Medulla oblongata (tissue), 1 donor: ENCODE data around the gene SAFB2.
A peak's percentile ranks its signal among the peaks of the same experiment; 100 is the strongest.

ENCODE experiments used
- DNase-seq: peaks from one replicate; pipeline ENCODE4 v3.0.0-alpha.2; 2015; ENCODE audit errors: extremely low spot score

The SAFB2 gene

GRCh38 chr19:5607318-5608275, 15.0 kb downstream of the SAFB2 start:
- no peak for DNase-seq

- no peak for DNase-seq
Observed at GRCh38 chr19:5605362-5605761, 17.2 kb downstream of the SAFB2 start.

GRCh38 chr19:5603626-5604025, 18.9 kb downstream of the SAFB2 start:
- DNase-seq, result no peak

- no peak for DNase-seq
Observed at GRCh38 chr19:5600797-5601196, 21.8 kb downstream of the SAFB2 start.

GRCh38 chr19:5595745-5596144, 26.8 kb downstream of the SAFB2 start:
- no peak for DNase-seq

GRCh38 chr19:5595129-5595528, 27.4 kb downstream of the SAFB2 start:
- DNase-seq, result no peak

- no peak for DNase-seq
Observed at GRCh38 chr19:5594521-5594950, 28.0 kb downstream of the SAFB2 start.

- no peak for DNase-seq
Observed at GRCh38 chr19:5593343-5594255, 29.0 kb downstream of the SAFB2 start.

- DNase-seq, result no peak
Observed at GRCh38 chr19:5592531-5593342, 29.8 kb downstream of the SAFB2 start.

GRCh38 chr19:5591476-5591875, 31.1 kb downstream of the SAFB2 start:
- DNase-seq, result no peak

GRCh38 chr19:5590865-5591154, 31.8 kb downstream of the SAFB2 start:
- DNase-seq, result no peak

GRCh38 chr19:5590151-5590864, 32.3 kb downstream of the SAFB2 start:
- DNase-seq, result no peak

GRCh38 chr19:5588906-5589676, 33.5 kb downstream of the SAFB2 start:
- DNase-seq, result peak; percentile 5

GRCh38 chr19:5588441-5588840, 34.1 kb downstream of the SAFB2 start:
- DNase-seq, result peak; percentile 56

- no peak for DNase-seq
Observed at GRCh38 chr19:5587661-5588060, 34.9 kb downstream of the SAFB2 start.

GRCh38 chr19:5587071-5587455, 35.5 kb downstream of the SAFB2 start:
- no peak for DNase-seq

- no peak for DNase-seq
Observed at GRCh38 chr19:5586300-5587070, 36.1 kb downstream of the SAFB2 start.

GRCh38 chr19:5585461-5586299, 36.9 kb downstream of the SAFB2 start:
- peak; percentile 70 for DNase-seq

GRCh38 chr19:5580161-5580571, 42.4 kb downstream of the SAFB2 start:
- no peak for DNase-seq
